NOMO-1 treated with dmso at 0.1 percent for 144 hours (cell line): Measurements from ENCODE around the gene L3MBTL4.

Source experiments
- DNase-seq: peaks from one replicate; lab custom pipeline; 2025; ENCODE audit not compliant: unreplicated experiment; lab: John Stamatoyannopoulos, UW

Gene L3MBTL4

GRCh38 chr18:5998166-5998881 lies 416.4 kb downstream of the L3MBTL4 start:
- no peak for DNase-seq

GRCh38 chr18:5997361-5997760 lies 417.4 kb downstream of the L3MBTL4 start:
- no peak for DNase-seq

GRCh38 chr18:5995626-5996025 lies 419.1 kb downstream of the L3MBTL4 start:
- DNase-seq: no peak

GRCh38 chr18:5993938-5994337 lies 420.8 kb downstream of the L3MBTL4 start:
- DNase-seq: no peak

- DNase-seq: no peak
Measured at GRCh38 chr18:5992381-5992780, 422.3 kb downstream of the L3MBTL4 start.

GRCh38 chr18:5987249-5987648 lies 427.5 kb downstream of the L3MBTL4 start:
- no peak for DNase-seq

- DNase-seq: no peak
Measured at GRCh38 chr18:5986257-5986931, 428.3 kb downstream of the L3MBTL4 start.

- no peak for DNase-seq
Measured at GRCh38 chr18:5984245-5984644, 430.5 kb downstream of the L3MBTL4 start.

- DNase-seq: no peak
Measured at GRCh38 chr18:5983488-5983887, 431.2 kb downstream of the L3MBTL4 start.

GRCh38 chr18:5982332-5982731 lies 432.4 kb downstream of the L3MBTL4 start:
- DNase-seq: no peak

GRCh38 chr18:5980721-5981120 lies 434.0 kb downstream of the L3MBTL4 start:
- no peak for DNase-seq

GRCh38 chr18:5979971-5980457 lies 434.7 kb downstream of the L3MBTL4 start:
- no peak for DNase-seq

GRCh38 chr18:5979176-5979888 lies 435.4 kb downstream of the L3MBTL4 start:
- DNase-seq: no peak

GRCh38 chr18:5977022-5977421 lies 437.7 kb downstream of the L3MBTL4 start:
- no peak for DNase-seq

GRCh38 chr18:5975111-5976002 lies 439.4 kb downstream of the L3MBTL4 start:
- DNase-seq: peak; percentile 79

- DNase-seq: no peak
Measured at GRCh38 chr18:5974696-5975095, 440.0 kb downstream of the L3MBTL4 start.

GRCh38 chr18:5973099-5973498 lies 441.6 kb downstream of the L3MBTL4 start:
- DNase-seq: no peak

- peak; percentile 14 for DNase-seq
Measured at GRCh38 chr18:5972298-5972697, 442.4 kb downstream of the L3MBTL4 start.

GRCh38 chr18:5969989-5970403 lies 444.7 kb downstream of the L3MBTL4 start:
- DNase-seq: no peak

GRCh38 chr18:5969355-5969988 lies 445.2 kb downstream of the L3MBTL4 start:
- no peak for DNase-seq
